Hepatocyte (in vitro differentiated cells): ENCODE data around the gene ARHGAP42. TPM values are rescaled to one million over a fixed set of nuclear protein-coding genes. Genes with fewer than 3 reads are reported as not detected.

Source experiments
- DNase-seq: peaks from one replicate; pipeline ENCODE4 v3.0.0-alpha.2; 2016; ENCODE audit warnings: low spot score
- H2AFZ ChIP-seq: fragments of 200-600 bp; sonication (generic); 2 replicates; pipeline ENCODE4 v1.6.0; 2016; ENCODE audit warnings: antibody characterized with exemption, mild to moderate bottlenecking
- H3K27ac ChIP-seq: fragments of 200-600 bp; sonication (generic); 2 replicates; pipeline ENCODE4 v1.5.1; 2016; ENCODE audit warnings: mild to moderate bottlenecking
- H3K27me3 ChIP-seq: fragments of 200-600 bp; sonication (generic); 2 replicates; pipeline ENCODE4 v1.6.1; 2016
- H3K36me3 ChIP-seq: fragments of 200-600 bp; sonication (generic); replicated peaks from 2 replicates; pipeline ENCODE4 v1.5.1; 2016; ENCODE audit warnings: low read depth; ENCODE audit not compliant: insufficient read depth
- H3K4me1 ChIP-seq: fragments of 200-600 bp; sonication (generic); 2 replicates; pipeline ENCODE4 v1.5.1; 2016; ENCODE audit warnings: mild to moderate bottlenecking, moderate library complexity; ENCODE audit not compliant: insufficient read depth
- H3K4me2 ChIP-seq: fragments of 200-600 bp; sonication (generic); 2 replicates; pipeline ENCODE4 v1.6.0; 2016
- H3K4me3 ChIP-seq: fragments of 200-600 bp; sonication (generic); 2 replicates; pipeline ENCODE4 v1.5.1; 2016; ENCODE audit warnings: mild to moderate bottlenecking
- H3K79me2 ChIP-seq: fragments of 200-600 bp; sonication (generic); 2 replicates; pipeline ENCODE4 v1.6.0; 2017; ENCODE audit warnings: mild to moderate bottlenecking
- H3K9me2 ChIP-seq: fragments of 200-600 bp; sonication (generic); replicated peaks from 2 replicates; pipeline ENCODE4 v1.6.0; 2017; ENCODE audit warnings: mild to moderate bottlenecking; ENCODE audit not compliant: insufficient read depth
- H3K9me3 ChIP-seq: fragments of 200-600 bp; sonication (generic); 2 replicates; pipeline ENCODE4 v1.5.1; 2016; ENCODE audit warnings: low read depth, mild to moderate bottlenecking
- H4K20me1 ChIP-seq: fragments of 200-600 bp; sonication (generic); 2 replicates; pipeline ENCODE4 v1.6.0; 2016; ENCODE audit warnings: mild to moderate bottlenecking; ENCODE audit not compliant: insufficient read depth, poor library complexity, severe bottlenecking
- CTCF ChIP-seq: fragments of 200-600 bp; sonication (generic); IDR thresholded peaks from 2 replicates; pipeline ENCODE4 v1.5.1; 2016; ENCODE audit warnings: antibody characterized with exemption, mild to moderate bottlenecking; ENCODE audit not compliant: poor library complexity
- EZH2 ChIP-seq: fragments of 200-600 bp; sonication (generic); IDR thresholded peaks from 2 replicates; pipeline ENCODE4 v1.6.1; 2016; ENCODE audit warnings: antibody characterized with exemption, mild to moderate bottlenecking, borderline replicate concordance
- EZH2phosphoT487 ChIP-seq: fragments of 200-600 bp; sonication (generic); IDR thresholded peaks from one replicate; pipeline ENCODE4 v1.6.1; 2018; ENCODE audit warnings: antibody characterized with exemption, mild to moderate bottlenecking, low read depth, moderate library complexity; ENCODE audit not compliant: unreplicated experiment, severe bottlenecking
- WGBS: methylation state at CpG from one replicate; pipeline ENCODE4 v1.1.6; 2016; ENCODE audit warnings: low lambda C conversion rate; ENCODE audit errors: missing lambda C conversion rate; 5-methylcytosine and 5-hydroxymethylcytosine counted together
- polyA plus RNA-seq: library from polyadenylated mRNA; unstranded; fragments of >200 nt; fragmentation: Nextera tagmentation; extraction: Ambion mirVana; gene quantifications from 2 replicates; pipeline ENCODE4 v1.2.1, GENCODE V29; 2016
- total RNA-seq: library from RNA; depleted of rRNA; stranded (reverse); fragments of >200 nt; gene quantifications from 2 replicates; pipeline ENCODE4 v1.2.3, GENCODE V29; 2014

The ARHGAP42 gene
- total and polyA plus RNA-seq, 2 experiments from 2014 or later: 8.7 to 26.5 TPM

GRCh38 chr11:100799445-100799844, 112.4 kb downstream of the ARHGAP42 start:
- Histone ChIP-seq H3K27me3 (no peaks in the 10 kb centered on the region), H3K4me2 (no peak overlapping the region), H3K4me1 (peaks cover 4% of the 10 kb centered on the region), H3K9me2 (no peaks in the 10 kb centered on the region), H3K4me3 (no peak overlapping the region), H4K20me1 (no peaks in the 10 kb centered on the region), H3K9me3 (no peaks in the 10 kb centered on the region), H2AFZ (no peak overlapping the region), H3K79me2 (peaks cover 12% of the 10 kb centered on the region), H3K27ac (no peak overlapping the region), H3K36me3 (peaks cover 4% of the 10 kb centered on the region)
- no peak for DNase-seq
- TF ChIP-seq EZH2 (no peak), EZH2phosphoT487 (no peak), CTCF (no peak)
- WGBS: 79% methylated on average over 3 of the region's 3 CpGs

GRCh38 chr11:100800202-100800601, 113.1 kb downstream of the ARHGAP42 start:
- H3K4me2 ChIP-seq: no peak overlapping the region
- H3K27ac ChIP-seq: no peak overlapping the region
- peaks cover 7% of the 10 kb centered on the region for H3K79me2 ChIP-seq
- H3K4me3 ChIP-seq: no peak overlapping the region
- DNase-seq: no peak
- H3K27me3 ChIP-seq: no peaks in the 10 kb centered on the region
- no peaks in the 10 kb centered on the region for H4K20me1 ChIP-seq
- peaks cover 4% of the 10 kb centered on the region for H3K4me1 ChIP-seq
- peaks cover 3% of the 10 kb centered on the region for H3K36me3 ChIP-seq
- no peaks in the 10 kb centered on the region for H3K9me3 ChIP-seq
- no peaks in the 10 kb centered on the region for H3K9me2 ChIP-seq
- TF ChIP-seq EZH2 (no peak), CTCF (no peak), EZH2phosphoT487 (no peak)
- 82% methylated on average over 2 of the region's 2 CpGs for WGBS
- no peak overlapping the region for H2AFZ ChIP-seq

- no peak for DNase-seq
- no peaks in the 10 kb centered on the region for H3K9me3 ChIP-seq
- TF ChIP-seq EZH2 (no peak), CTCF (no peak), EZH2phosphoT487 (no peak)
- H4K20me1 ChIP-seq: no peaks in the 10 kb centered on the region
- H3K9me2 ChIP-seq: no peaks in the 10 kb centered on the region
- H3K4me2 ChIP-seq: no peak overlapping the region
- H2AFZ ChIP-seq: no peak overlapping the region
- peaks cover under 1% of the 10 kb centered on the region for H3K79me2 ChIP-seq
- no peak overlapping the region for H3K4me3 ChIP-seq
- H3K27ac ChIP-seq: no peak overlapping the region
- no peaks in the 10 kb centered on the region for H3K27me3 ChIP-seq
- H3K36me3 ChIP-seq: no peaks in the 10 kb centered on the region
- WGBS: 93% methylated on average over 3 of the region's 3 CpGs
- H3K4me1 ChIP-seq: peaks cover 4% of the 10 kb centered on the region
Measured at GRCh38 chr11:100801225-100801999, 114.3 kb downstream of the ARHGAP42 start.
